Upper lobe of right lung (tissue), 1 donor: ENCODE results near the gene IER2. TPM values are rescaled to one million over a fixed set of nuclear protein-coding genes. Genes with fewer than 3 reads are reported as not detected.

Experiments used
- ATAC-seq: fragments of 200-7000 bp; cut with Tn5 transposase; one replicate; pipeline ENCODE4 v1.9.1; 2020; ENCODE audit warnings: mild to moderate bottlenecking, moderate library complexity
- DNase-seq: peaks from one replicate; pipeline ENCODE4 v3.0.0-alpha.2; 2020
- H3K27ac ChIP-seq: fragments of 200-600 bp; one replicate; pipeline ENCODE4 v1.8.0; 2022
- H3K27me3 ChIP-seq: fragments of 200-600 bp; one replicate; pipeline ENCODE4 v1.8.0; 2022; ENCODE audit warnings: mild to moderate bottlenecking
- H3K36me3 ChIP-seq: fragments of 200-600 bp; one replicate; pipeline ENCODE4 v1.8.0; 2022
- H3K4me1 ChIP-seq: fragments of 200-600 bp; one replicate; pipeline ENCODE4 v1.8.0; 2022
- H3K4me3 ChIP-seq: fragments of 200-600 bp; one replicate; pipeline ENCODE4 v1.8.0; 2022; ENCODE audit warnings: mild to moderate bottlenecking
- H3K9me3 ChIP-seq: fragments of 200-600 bp; one replicate; pipeline ENCODE4 v1.8.0; 2022
- intact Hi-C: fragments of 100-400 bp; cut with DNase I; formaldehyde crosslinking; loops from one replicate; pipeline ENCODE4 v1.11.0; 2022
- total RNA-seq: library from RNA; stranded (reverse); fragmentation: NEBNext Ultra II Directional; extraction: Animal tissue kit (Norgen Biotek cat#: 25700); gene quantifications from one replicate; pipeline ENCODE4 v1.2.1, GENCODE V29; 2021
- TF ChIP-seq, protein P1 (sequence below): fragments of 200-600 bp; IDR thresholded peaks from one replicate; pipeline ENCODE4 v1.8.0; 2022; ENCODE audit warnings: antibody characterized with exemption
- donor health status: DM: no; HTN: yes; CAD: no; lungs with severe emphysema.

The IER2 gene
- total RNA-seq, 1 donor from 2014 or later: 104 TPM

DNA sequence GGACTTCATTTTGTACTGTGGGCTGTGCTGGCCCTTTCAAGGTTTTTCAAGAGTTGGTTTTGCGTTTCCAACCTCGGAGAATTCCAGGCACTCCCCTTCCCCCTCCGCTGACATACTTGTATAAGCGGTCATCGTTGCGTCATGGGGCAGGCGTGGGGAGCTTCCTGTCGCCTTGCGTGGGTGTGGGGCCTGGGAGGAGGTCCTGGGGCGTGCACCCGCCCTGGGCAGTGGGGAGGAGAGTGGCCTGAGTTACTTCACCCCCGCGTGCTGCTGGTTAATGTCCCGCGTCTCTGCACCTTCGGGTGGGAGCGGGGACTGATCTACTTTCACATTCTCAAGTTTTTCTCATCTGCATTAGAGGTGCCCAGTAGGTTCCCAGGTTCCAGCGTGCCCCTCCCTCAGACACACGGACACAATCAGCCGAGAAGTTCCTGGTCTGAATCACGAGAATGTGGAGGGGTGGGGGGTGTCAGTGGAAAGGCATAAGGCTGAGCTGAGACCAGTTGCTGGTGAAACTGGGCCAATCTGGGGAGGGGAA is 4.1 kb downstream of the IER2 start:
- Histone ChIP-seq H3K27ac (peak overlapping the region; percentile 99), H3K9me3 (no peaks in the 10 kb centered on the region), H3K4me1 (peaks cover 22% of the 10 kb centered on the region), H3K4me3 (peak overlapping the region; percentile 96), H3K36me3 (no peaks in the 10 kb centered on the region), H3K27me3 (no peaks in the 10 kb centered on the region)
- intact Hi-C loops: no loop called here
- ATAC-seq (peak; percentile 41), DNase-seq (peak; percentile 98)
- TF ChIP-seq, protein P1, sequence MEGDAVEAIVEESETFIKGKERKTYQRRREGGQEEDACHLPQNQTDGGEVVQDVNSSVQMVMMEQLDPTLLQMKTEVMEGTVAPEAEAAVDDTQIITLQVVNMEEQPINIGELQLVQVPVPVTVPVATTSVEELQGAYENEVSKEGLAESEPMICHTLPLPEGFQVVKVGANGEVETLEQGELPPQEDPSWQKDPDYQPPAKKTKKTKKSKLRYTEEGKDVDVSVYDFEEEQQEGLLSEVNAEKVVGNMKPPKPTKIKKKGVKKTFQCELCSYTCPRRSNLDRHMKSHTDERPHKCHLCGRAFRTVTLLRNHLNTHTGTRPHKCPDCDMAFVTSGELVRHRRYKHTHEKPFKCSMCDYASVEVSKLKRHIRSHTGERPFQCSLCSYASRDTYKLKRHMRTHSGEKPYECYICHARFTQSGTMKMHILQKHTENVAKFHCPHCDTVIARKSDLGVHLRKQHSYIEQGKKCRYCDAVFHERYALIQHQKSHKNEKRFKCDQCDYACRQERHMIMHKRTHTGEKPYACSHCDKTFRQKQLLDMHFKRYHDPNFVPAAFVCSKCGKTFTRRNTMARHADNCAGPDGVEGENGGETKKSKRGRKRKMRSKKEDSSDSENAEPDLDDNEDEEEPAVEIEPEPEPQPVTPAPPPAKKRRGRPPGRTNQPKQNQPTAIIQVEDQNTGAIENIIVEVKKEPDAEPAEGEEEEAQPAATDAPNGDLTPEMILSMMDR: no peak

DNA sequence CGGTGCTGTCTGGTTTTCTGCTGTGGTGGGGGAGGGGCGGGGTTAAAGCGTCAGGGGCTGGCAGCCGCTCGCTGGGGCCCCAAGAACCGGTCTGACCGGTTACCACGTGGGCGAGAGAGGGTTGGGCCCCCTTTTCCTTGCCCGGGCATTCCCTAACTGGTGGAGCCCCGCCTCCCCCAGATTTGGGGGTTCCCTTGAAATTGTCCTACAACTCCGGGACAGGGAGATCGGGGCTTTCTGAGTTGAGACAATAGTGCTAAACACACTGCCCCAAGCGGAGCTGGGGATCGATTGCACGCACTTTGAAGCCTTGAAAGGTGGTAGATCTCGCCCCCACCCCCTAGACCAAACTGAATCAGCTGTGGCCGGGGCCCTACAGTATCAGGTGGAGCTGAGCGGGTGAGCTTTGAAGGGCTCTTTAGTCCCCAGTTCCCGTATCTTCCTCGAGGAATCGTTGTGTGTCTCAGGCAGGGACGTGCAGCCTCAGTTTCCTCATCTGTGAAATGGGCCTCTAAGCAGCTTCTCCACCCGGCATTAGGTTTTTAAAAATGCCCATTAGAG is 4.8 kb downstream of the IER2 start:
- Histone ChIP-seq H3K27me3 (no peaks in the 10 kb centered on the region), H3K36me3 (no peaks in the 10 kb centered on the region), H3K4me3 (peak overlapping the region; percentile 96), H3K9me3 (no peaks in the 10 kb centered on the region), H3K4me1 (peaks cover 22% of the 10 kb centered on the region), H3K27ac (peak overlapping the region; percentile 99)
- DNase-seq (peak; percentile 94), ATAC-seq (peak; percentile 1)
- intact Hi-C loops: no loop called here
- TF ChIP-seq, protein P1: peak; percentile 22

DNA sequence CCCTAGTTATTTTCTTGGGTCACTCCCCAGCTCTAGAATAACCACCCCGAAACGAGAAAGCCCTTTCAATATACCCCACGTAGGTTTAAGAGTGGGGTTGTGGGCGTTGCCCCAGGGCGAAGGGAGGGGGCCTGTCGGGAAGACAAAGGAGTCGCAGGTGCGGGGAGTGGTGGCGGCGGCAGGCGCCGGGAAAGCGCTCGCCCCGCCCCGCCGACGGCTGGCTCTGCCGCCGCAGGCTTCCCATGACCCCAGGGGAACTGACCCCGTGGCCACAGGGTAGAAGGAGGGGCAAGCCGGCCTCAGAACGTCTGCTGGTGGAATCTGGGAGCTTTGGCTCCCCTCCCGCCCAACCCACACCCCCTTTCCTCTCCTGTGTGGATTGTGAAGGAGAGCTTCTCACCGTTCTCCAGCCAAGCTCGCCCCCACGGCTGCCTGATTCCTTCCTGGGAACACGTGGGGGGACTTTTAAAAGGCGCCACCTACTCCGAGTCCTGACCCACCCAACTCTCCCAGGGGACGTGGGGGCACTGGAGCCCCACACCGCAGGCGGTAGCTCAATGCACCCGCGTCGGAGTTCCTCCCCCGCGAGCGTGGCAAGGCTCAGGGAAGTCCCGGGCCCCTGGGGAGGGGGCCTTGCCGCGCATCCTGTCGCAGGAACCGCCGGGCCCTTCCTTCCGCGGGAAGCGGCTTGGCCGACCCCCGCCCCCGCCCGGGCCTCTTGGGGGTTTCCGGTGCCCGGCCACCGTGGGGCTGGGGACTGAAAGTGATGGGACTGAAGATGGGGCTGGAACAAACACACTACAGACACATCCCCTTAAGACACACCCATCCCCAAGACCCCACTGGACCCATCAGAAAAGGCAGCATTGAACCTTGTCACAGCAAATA is 5.5 kb downstream of the IER2 start:
- peak overlapping the region; percentile 99 for H3K27ac ChIP-seq
- peak overlapping the region; percentile 96 for H3K4me3 ChIP-seq
- H3K27me3 ChIP-seq: no peaks in the 10 kb centered on the region
- ATAC-seq: peak; percentile 26
- H3K36me3 ChIP-seq: no peaks in the 10 kb centered on the region
- DNase-seq: peak; percentile 91
- TF ChIP-seq, protein P1: no peak
- intact Hi-C loops: no loop called here
- peaks cover 22% of the 10 kb centered on the region for H3K4me1 ChIP-seq
- no peaks in the 10 kb centered on the region for H3K9me3 ChIP-seq

DNA sequence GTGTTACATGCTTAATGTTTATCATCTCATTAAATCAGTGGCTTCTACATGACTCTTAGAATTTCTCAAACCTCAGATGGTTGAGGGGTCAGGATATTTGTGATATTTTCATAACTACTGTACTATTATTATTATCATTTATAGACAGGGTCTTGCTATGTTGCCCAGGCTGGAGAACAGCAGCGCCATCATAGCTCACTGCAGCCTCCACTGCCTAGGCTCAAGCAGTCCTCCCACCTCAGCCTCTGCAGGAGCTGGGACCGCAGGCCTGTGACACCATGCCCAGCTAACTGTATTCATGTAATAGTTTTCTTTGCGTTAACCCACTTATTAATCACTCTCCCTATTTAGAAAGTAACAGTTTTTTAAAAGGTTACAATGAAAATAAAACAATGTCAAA is 9.5 kb downstream of the IER2 start:
- H3K27me3 ChIP-seq: no peaks in the 10 kb centered on the region
- H3K4me1 ChIP-seq: peaks cover 55% of the 10 kb centered on the region
- H3K27ac ChIP-seq: no peak overlapping the region
- intact Hi-C loops: no loop called here
- no peaks in the 10 kb centered on the region for H3K9me3 ChIP-seq
- TF ChIP-seq, protein P1: no peak
- no peak for DNase-seq
- no peak overlapping the region for H3K4me3 ChIP-seq
- no peaks in the 10 kb centered on the region for H3K36me3 ChIP-seq
- no peak for ATAC-seq

DNA sequence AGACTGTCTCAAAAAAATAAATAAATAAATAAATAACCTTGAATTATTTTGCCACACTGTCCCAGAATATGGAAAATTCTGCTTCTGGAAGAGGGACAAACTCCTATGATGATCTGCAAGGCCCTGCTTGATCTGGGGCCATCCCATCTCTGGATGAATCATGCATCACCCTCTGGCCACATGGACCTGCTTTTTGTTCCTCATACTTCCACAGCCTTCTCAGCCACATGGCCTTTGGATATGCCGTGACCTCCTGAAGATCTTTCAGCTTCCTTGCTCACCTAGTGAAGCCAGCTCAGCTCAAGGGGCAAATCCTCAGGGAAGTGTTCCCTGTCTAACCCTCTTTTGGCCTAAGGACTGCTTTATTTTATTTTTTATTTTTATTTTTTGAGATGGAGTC is 10.3 kb downstream of the IER2 start:
- intact Hi-C loops: no loop called here
- H3K9me3 ChIP-seq: no peaks in the 10 kb centered on the region
- H3K27ac ChIP-seq: no peak overlapping the region
- ATAC-seq (no peak), DNase-seq (no peak)
- TF ChIP-seq, protein P1: no peak
- no peak overlapping the region for H3K4me3 ChIP-seq
- no peaks in the 10 kb centered on the region for H3K36me3 ChIP-seq
- H3K4me1 ChIP-seq: peaks cover 56% of the 10 kb centered on the region
- H3K27me3 ChIP-seq: no peaks in the 10 kb centered on the region
